ENCODE measurements around the gene INO80C.

Gene INO80C

DNA sequence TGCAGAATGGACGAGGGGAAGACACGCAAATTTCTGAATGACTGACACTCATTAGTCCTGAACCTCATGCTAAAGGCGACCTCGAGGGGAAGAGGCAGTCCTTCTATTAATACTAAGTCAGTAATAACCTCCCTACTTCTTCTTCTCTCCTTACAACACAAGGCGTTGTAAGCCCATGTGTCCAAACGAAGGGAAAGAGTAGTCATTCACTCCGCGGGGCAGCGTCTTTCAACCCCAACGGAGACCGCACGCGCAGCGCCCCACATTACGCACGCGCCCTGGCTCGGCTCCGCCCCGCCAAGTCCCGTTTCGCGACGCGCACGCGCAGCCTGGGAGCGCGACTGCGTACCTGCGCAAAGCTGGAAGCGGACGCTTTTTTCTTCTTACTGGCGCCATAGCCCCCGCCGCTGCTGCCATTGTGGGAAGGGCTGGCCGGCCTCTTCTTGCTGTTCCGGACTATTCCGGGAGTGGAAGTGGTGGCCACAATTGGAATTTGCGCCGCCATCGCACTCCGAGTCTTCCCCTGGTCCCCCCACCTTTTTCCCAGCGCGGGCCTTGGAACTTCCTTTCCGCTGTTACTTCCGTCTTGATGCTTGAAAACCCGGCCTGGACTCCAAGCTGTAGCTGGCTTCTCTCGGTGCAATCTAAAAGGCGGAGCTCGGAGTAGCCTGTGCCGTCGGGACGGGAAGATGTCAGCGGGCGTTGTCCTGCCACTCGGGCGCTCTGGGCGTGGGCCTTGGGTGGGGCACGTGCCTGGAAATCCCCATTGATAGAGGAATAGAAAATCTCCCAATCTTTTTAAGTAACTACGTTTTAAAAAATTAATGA is at the start of gene INO80C:
Gene INO80C (minus strand): TSS at position 591 of the 828 bp plus-strand sequence. CDS start 86 bp downstream, at position 505.
- peak within 1 kb of the TSS; percentile 99 for H3K27ac Mint-ChIP-seq (ENCODE audit: low read depth)
- H3K4me3 Mint-ChIP-seq = peak within 1 kb of the TSS; percentile 91
- peak; percentile 90 for ATAC-seq (replicated peaks; ENCODE audit: extremely low read depth, poor library complexity, severe bottlenecking)
- peak; percentile 85 to 88 for DNase-seq (ENCODE audit: low spot score in 2 of 2)
- peaks cover 15% of the 10 kb centered on the region for H3K36me3 Mint-ChIP-seq (ENCODE audit: insufficient read depth)
- H3K27me3 Mint-ChIP-seq = no peaks in the 10 kb centered on the region
- no peaks in the 10 kb centered on the region for H3K9me3 Mint-ChIP-seq
- H3K4me1 Mint-ChIP-seq = peaks cover 18% of the 10 kb centered on the region

- ATAC-seq (replicated peaks; ENCODE audit: extremely low read depth, poor library complexity, severe bottlenecking) (no peak), DNase-seq (ENCODE audit: low spot score in 2 of 2) (no peak)
- H3K36me3 Mint-ChIP-seq (ENCODE audit: insufficient read depth) = no peaks in the 10 kb centered on the region
- no peak overlapping the region for H3K27ac Mint-ChIP-seq (ENCODE audit: low read depth)
- H3K4me1 Mint-ChIP-seq = no peaks in the 10 kb centered on the region
- peaks cover 21% of the 10 kb centered on the region for H3K27me3 Mint-ChIP-seq
- no peaks in the 10 kb centered on the region for H3K9me3 Mint-ChIP-seq
- no peak overlapping the region for H3K4me3 Mint-ChIP-seq
Observed at GRCh38 chr18:35547008-35547605, 49.3 kb upstream of the INO80C start.

DNA sequence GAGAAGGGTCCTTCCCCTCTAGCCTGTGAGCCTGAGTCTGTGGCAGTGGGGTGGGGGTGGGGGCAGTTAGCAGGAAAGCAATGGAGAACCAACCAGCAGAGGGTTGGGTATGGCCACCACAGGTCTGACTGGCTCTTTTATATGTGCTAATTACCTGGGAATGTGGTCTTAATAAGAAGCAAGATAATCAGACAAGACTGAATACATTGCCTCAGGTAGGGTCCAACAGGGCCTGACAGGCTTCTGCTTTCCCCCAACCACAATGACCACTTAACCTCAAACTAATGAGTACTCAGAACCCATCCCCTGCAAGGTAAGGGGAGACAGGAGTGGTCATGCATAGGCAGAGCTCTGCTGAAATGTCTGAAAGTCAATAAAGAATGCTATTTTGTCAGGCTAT is 44.6 kb upstream of the INO80C start:
- Mint-ChIP-seq H3K27ac (ENCODE audit: low read depth) (no peak overlapping the region), H3K4me1 (no peaks in the 10 kb centered on the region), H3K27me3 (peaks cover 21% of the 10 kb centered on the region), H3K9me3 (no peaks in the 10 kb centered on the region), H3K36me3 (ENCODE audit: insufficient read depth) (no peaks in the 10 kb centered on the region), H3K4me3 (no peak overlapping the region)
- ATAC-seq (replicated peaks; ENCODE audit: extremely low read depth, poor library complexity, severe bottlenecking) (no peak), DNase-seq (ENCODE audit: low spot score in 2 of 2) (no peak)

- Mint-ChIP-seq H3K27ac (ENCODE audit: low read depth) (no peak overlapping the region), H3K4me1 (peaks cover 12% of the 10 kb centered on the region), H3K36me3 (ENCODE audit: insufficient read depth) (no peaks in the 10 kb centered on the region), H3K9me3 (no peaks in the 10 kb centered on the region), H3K4me3 (no peak overlapping the region), H3K27me3 (peaks cover 13% of the 10 kb centered on the region)
- DNase-seq (ENCODE audit: low spot score in 2 of 2) (no peak), ATAC-seq (replicated peaks; ENCODE audit: extremely low read depth, poor library complexity, severe bottlenecking) (peak; percentile 58)
Observed at GRCh38 chr18:35535297-35535696, 37.5 kb upstream of the INO80C start.

GRCh38 chr18:35533916-35534405 is 36.2 kb upstream of the INO80C start:
- peaks cover 12% of the 10 kb centered on the region for H3K4me1 Mint-ChIP-seq
- ATAC-seq (replicated peaks; ENCODE audit: extremely low read depth, poor library complexity, severe bottlenecking) (no peak), DNase-seq (ENCODE audit: low spot score in 2 of 2) (no peak)
- H3K27ac Mint-ChIP-seq (ENCODE audit: low read depth) = no peak overlapping the region
- peaks cover 27% of the 10 kb centered on the region for H3K27me3 Mint-ChIP-seq
- no peaks in the 10 kb centered on the region for H3K9me3 Mint-ChIP-seq
- no peaks in the 10 kb centered on the region for H3K36me3 Mint-ChIP-seq (ENCODE audit: insufficient read depth)
- no peak overlapping the region for H3K4me3 Mint-ChIP-seq

GRCh38 chr18:35528749-35529274 is 31.1 kb upstream of the INO80C start:
- peaks cover 33% of the 10 kb centered on the region for H3K27me3 Mint-ChIP-seq
- DNase-seq (ENCODE audit: low spot score in 2 of 2) = no peak
- peaks cover 17% of the 10 kb centered on the region for H3K4me1 Mint-ChIP-seq
- no peaks in the 10 kb centered on the region for H3K9me3 Mint-ChIP-seq
- no peaks in the 10 kb centered on the region for H3K36me3 Mint-ChIP-seq (ENCODE audit: insufficient read depth)
- ATAC-seq (replicated peaks; ENCODE audit: extremely low read depth, poor library complexity, severe bottlenecking) = no peak
- no peak overlapping the region for H3K27ac Mint-ChIP-seq (ENCODE audit: low read depth)
- no peak overlapping the region for H3K4me3 Mint-ChIP-seq

DNA sequence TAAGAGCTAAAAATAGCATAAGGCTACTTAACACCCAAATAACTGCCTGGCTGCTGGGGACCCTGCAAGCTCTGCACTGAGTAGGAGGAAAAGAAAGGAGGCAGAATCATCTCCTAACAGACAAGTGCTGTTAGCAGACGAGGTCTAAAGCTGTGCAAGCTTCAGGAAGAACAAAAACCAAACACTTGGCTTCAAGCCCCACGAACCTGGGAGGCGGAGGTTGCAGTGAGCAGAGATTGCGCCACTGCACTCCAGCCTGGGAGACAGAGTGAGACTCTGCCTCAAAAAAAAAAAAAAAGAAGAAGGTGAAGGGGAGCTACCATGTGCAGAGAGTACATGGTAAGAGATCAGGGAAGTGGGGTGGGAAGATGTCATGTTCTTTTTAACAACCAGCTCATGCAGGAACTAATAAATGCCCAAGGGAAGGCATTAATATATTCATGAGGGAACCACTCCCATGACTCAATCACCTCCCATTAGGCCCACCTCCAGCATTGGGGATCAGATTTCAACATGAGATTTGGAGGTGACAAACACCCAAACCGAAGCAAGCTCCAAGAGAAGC is 28.8 kb upstream of the INO80C start:
- Mint-ChIP-seq H3K27me3 (peaks cover 24% of the 10 kb centered on the region), H3K36me3 (ENCODE audit: insufficient read depth) (no peaks in the 10 kb centered on the region), H3K4me1 (peaks cover 19% of the 10 kb centered on the region), H3K27ac (ENCODE audit: low read depth) (peak overlapping the region; percentile 63), H3K4me3 (peak overlapping the region; percentile 12), H3K9me3 (no peaks in the 10 kb centered on the region)
- DNase-seq (ENCODE audit: low spot score in 2 of 2) (no peak), ATAC-seq (replicated peaks; ENCODE audit: extremely low read depth, poor library complexity, severe bottlenecking) (no peak)

DNA sequence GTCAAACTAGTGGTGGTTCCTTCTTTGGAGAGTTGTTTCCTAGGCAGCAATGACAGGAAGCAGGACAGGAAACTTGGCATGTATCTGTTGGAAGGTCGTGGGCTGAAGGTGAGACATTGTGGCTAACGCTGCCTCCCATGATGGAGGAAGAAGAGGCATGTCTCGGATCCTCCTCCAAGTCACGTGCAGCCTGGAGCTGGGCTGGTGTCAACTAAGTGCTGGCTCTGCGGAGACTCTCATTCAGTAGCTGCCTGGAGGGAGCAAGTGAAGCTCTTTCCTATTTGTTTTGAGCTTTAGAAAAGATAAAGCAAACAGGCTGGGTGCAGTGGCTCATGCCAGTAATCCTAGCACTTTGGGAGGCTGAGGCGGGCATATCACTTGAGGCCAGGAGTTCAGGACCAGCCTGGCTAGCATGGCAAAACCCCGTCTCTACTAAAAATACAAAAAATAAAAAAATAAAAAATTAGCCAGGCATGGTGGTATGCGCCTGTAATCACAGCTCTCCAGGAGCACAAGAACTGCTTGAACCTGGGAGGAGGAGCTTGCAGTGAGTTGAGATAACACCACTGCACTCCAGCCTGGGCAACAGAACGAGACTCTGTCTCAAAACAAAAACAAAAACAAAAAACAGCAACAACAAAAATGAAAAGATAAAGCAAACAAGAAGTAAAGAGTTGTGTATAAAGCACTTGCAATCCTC is 28.2 kb upstream of the INO80C start:
- H3K4me1 Mint-ChIP-seq = peaks cover 19% of the 10 kb centered on the region
- H3K27ac Mint-ChIP-seq (ENCODE audit: low read depth) = peak overlapping the region; percentile 63
- ATAC-seq (replicated peaks; ENCODE audit: extremely low read depth, poor library complexity, severe bottlenecking) = peak; percentile 48
- no peaks in the 10 kb centered on the region for H3K36me3 Mint-ChIP-seq (ENCODE audit: insufficient read depth)
- peaks cover 24% of the 10 kb centered on the region for H3K27me3 Mint-ChIP-seq
- H3K9me3 Mint-ChIP-seq = no peaks in the 10 kb centered on the region
- no peak for DNase-seq (ENCODE audit: low spot score in 2 of 2)
- peak overlapping the region; percentile 36 for H3K4me3 Mint-ChIP-seq

DNA sequence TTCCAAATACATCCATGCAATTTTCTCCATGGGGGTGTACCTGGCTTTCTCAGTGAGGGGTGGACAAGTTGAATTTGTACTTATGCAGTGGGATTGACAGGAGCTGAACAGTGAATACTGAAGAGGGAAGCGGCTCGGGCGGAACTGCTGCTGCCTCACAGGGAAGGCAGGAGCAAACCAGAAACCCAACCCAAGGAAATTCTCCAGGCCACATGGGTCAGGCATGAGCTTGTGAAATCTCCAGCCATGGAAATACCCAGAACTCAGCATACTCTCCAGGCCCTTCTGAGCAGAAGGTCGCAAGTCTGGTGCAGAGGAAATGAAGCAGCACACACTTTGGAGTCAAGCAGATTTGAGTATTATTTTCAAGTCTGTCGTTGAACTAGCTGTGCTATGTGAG is 26.5 kb upstream of the INO80C start:
- Mint-ChIP-seq H3K9me3 (no peaks in the 10 kb centered on the region), H3K27me3 (peaks cover 9% of the 10 kb centered on the region), H3K27ac (ENCODE audit: low read depth) (peak overlapping the region; percentile 68)

GRCh38 chr18:35522130-35522959 is 24.6 kb upstream of the INO80C start:
- ATAC-seq (replicated peaks; ENCODE audit: extremely low read depth, poor library complexity, severe bottlenecking) (no peak), DNase-seq (ENCODE audit: low spot score in 2 of 2) (no peak)
- Mint-ChIP-seq H3K27me3 (no peaks in the 10 kb centered on the region), H3K4me3 (no peak overlapping the region), H3K36me3 (ENCODE audit: insufficient read depth) (no peaks in the 10 kb centered on the region), H3K4me1 (peaks cover 19% of the 10 kb centered on the region), H3K27ac (ENCODE audit: low read depth) (peak overlapping the region; percentile 23), H3K9me3 (no peaks in the 10 kb centered on the region)

More for the DNA sequence above, 26.5 kb upstream of the INO80C start:
- ATAC-seq (replicated peaks; ENCODE audit: extremely low read depth, poor library complexity, severe bottlenecking) (no peak), DNase-seq (ENCODE audit: low spot score in 2 of 2) (no peak)
- no peaks in the 10 kb centered on the region for H3K36me3 Mint-ChIP-seq (ENCODE audit: insufficient read depth)
- H3K4me3 Mint-ChIP-seq = no peak overlapping the region
- H3K4me1 Mint-ChIP-seq = peaks cover 19% of the 10 kb centered on the region

DNA sequence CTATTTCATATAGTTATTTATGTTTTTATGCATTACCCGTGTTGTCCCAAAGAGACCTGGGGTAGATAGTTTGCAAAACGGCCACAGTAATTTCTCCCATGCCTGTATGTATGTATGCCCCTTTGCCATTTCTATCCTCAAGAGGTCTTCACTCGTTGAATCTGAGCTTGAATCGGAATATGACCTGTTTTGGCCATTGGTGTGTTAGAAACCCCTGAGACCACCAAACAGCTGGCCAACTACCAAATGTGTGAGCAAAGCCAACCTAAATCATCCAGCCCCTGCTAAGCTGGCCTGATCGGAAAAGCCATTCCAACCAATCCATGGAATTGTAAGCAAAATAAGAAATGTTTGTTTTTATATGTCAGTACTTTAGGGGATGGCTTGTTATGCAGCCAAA is 23.4 kb upstream of the INO80C start:
- Mint-ChIP-seq H3K4me3 (no peak overlapping the region), H3K4me1 (peaks cover 14% of the 10 kb centered on the region), H3K27ac (ENCODE audit: low read depth) (no peak overlapping the region), H3K27me3 (no peaks in the 10 kb centered on the region), H3K36me3 (ENCODE audit: insufficient read depth) (no peaks in the 10 kb centered on the region), H3K9me3 (no peaks in the 10 kb centered on the region)
- DNase-seq (ENCODE audit: low spot score in 2 of 2) (no peak), ATAC-seq (replicated peaks; ENCODE audit: extremely low read depth, poor library complexity, severe bottlenecking) (no peak)
